A549 treated with Mapracorat at 1 μM for 4 hours (cell line): Measurements from ENCODE around the gene MOGAT3. TPM values are rescaled to one million over a fixed set of nuclear protein-coding genes. Genes with fewer than 3 reads are reported as not detected.

ENCODE experiments used
- total RNA-seq: library from RNA; stranded (reverse); fragments of 200-300 nt; extraction: Qiagen RNA extraction; gene quantifications from 5 replicates; pipeline ENCODE4 v1.2.3, GENCODE V29; 2022

Gene MOGAT3
- total RNA-seq = not detected in 5 replicates

GRCh38 chr7:101200862-101201599 lies at the start of gene MOGAT3:
TSS of gene MOGAT3 (minus strand) at chr7:101201036. CDS start at chr7:101200854, 182 bp downstream.

GRCh38 chr7:101244375-101245146 lies 43.7 kb upstream of the MOGAT3 start, which contains the start of gene FIS1:
TSS of gene FIS1 (minus strand) at chr7:101245081. CDS start at chr7:101245004, 77 bp downstream.

GRCh38 chr7:101237206-101238067 lies 36.6 kb upstream of the MOGAT3 start, which contains the start of gene CLDN15:
TSS of gene CLDN15 (minus strand) at chr7:101237802. CDS start at chr7:101237581, 221 bp downstream.

GRCh38 chr7:101217388-101218235 lies 16.8 kb upstream of the MOGAT3 start, which contains the start of the genes PLOD3 and ZNHIT1:
TSS of gene PLOD3 (minus strand) at chr7:101217581. CDS start at chr7:101217274, 307 bp downstream.
TSS of gene ZNHIT1 (plus strand) at chr7:101218165. CDS start at chr7:101218196, 31 bp downstream.

GRCh38 chr7:101180130-101180755 lies 20.6 kb downstream of the MOGAT3 start, which contains the start of gene NAT16:
TSS of gene NAT16 (minus strand) at chr7:101180293. CDS start at chr7:101174807, 5,486 bp downstream.

GRCh38 chr7:101165075-101165957 lies 35.5 kb downstream of the MOGAT3 start, which contains the start of gene VGF:
TSS of gene VGF (minus strand) at chr7:101165569. CDS start at chr7:101164843, 726 bp downstream.

GRCh38 chr7:101153969-101154692 lies 46.7 kb downstream of the MOGAT3 start, which contains the start of gene AP1S1:
TSS of gene AP1S1 (plus strand) at chr7:101154476. CDS start at chr7:101154515, 39 bp downstream.

Other genes with a start within 250 kb of the MOGAT3 start
- gene MUC12, start 231.5 kb downstream of the MOGAT3 start, total RNA-seq = 12.5 to 22.8 TPM (median 18.6 TPM) in 5 replicates
- gene MUC17, start 181.0 kb downstream of the MOGAT3 start, total RNA-seq = 0.01 to 0.03 TPM (median 0.01 TPM) in 5 replicates
- gene TRIM56, start 115.6 kb downstream of the MOGAT3 start, total RNA-seq = 10.5 to 17.1 TPM (median 13.2 TPM) in 5 replicates
- 1,598 to 2,064 TPM (median 1,785 TPM) in 5 replicates for gene SERPINE1, start 73.9 kb downstream of the MOGAT3 start, total RNA-seq
- 143 to 165 TPM (median 150 TPM) in 5 replicates for gene AP1S1, start 46.6 kb downstream of the MOGAT3 start, total RNA-seq
- 10.8 to 26.3 TPM (median 18.0 TPM) in 5 replicates for gene VGF, start 35.5 kb downstream of the MOGAT3 start, total RNA-seq
- 0.15 to 0.20 TPM (median 0.15 TPM) in 5 replicates for gene NAT16, start 20.7 kb downstream of the MOGAT3 start, total RNA-seq
- 66.9 to 85.1 TPM (median 83.1 TPM) in 5 replicates for gene PLOD3, start 16.5 kb upstream of the MOGAT3 start, total RNA-seq
- 71.7 to 101 TPM (median 92.8 TPM) in 5 replicates for gene ZNHIT1, start 17.1 kb upstream of the MOGAT3 start, total RNA-seq
- gene CLDN15, start 36.8 kb upstream of the MOGAT3 start, total RNA-seq = 7.3 to 13.9 TPM (median 11.1 TPM) in 5 replicates
- 124 to 154 TPM (median 140 TPM) in 5 replicates for gene FIS1, start 44.0 kb upstream of the MOGAT3 start, total RNA-seq
- 51.3 to 56.0 TPM (median 53.1 TPM) in 5 replicates for gene IFT22, start 120.8 kb upstream of the MOGAT3 start, total RNA-seq
- 0.32 to 0.78 TPM (median 0.51 TPM) in 5 replicates for gene COL26A1, start 161.8 kb upstream of the MOGAT3 start, total RNA-seq